Effector memory CD4-positive, alpha-beta T cell (primary cell): Measurements from ENCODE around the gene PDE4D.

ENCODE experiments used
- DNase-seq, 3 donors: peaks; one replicate each; pipeline ENCODE4 v3.0.0-alpha.2; 2020
- H3K27ac ChIP-seq: 2 replicates; pipeline ENCODE4 v1.7.0; 2013; ENCODE audit warnings: mild to moderate bottlenecking, low read length, moderate library complexity; ENCODE audit not compliant: insufficient read depth, poor library complexity, severe bottlenecking
- H3K27me3 ChIP-seq: replicated peaks from 2 replicates; pipeline ENCODE4 v1.7.0; 2013; ENCODE audit warnings: mild to moderate bottlenecking, low read length; ENCODE audit not compliant: insufficient read depth, control insufficient read depth, poor library complexity, severe bottlenecking
- H3K36me3 ChIP-seq: 2 replicates; pipeline ENCODE4 v1.7.0; 2013; ENCODE audit warnings: mild to moderate bottlenecking, low read length, moderate library complexity; ENCODE audit not compliant: control insufficient read depth, insufficient read depth
- H3K4me1 ChIP-seq: 2 replicates; pipeline ENCODE4 v1.7.0; 2013; ENCODE audit warnings: low read length, mild to moderate bottlenecking; ENCODE audit not compliant: control insufficient read depth, insufficient read depth, poor library complexity, severe bottlenecking
- H3K4me3 ChIP-seq: 2 replicates; pipeline ENCODE4 v1.7.0; 2013; ENCODE audit warnings: low read length, low read depth, mild to moderate bottlenecking; ENCODE audit not compliant: insufficient read depth, poor library complexity, severe bottlenecking
- H3K9me3 ChIP-seq: 2 replicates; pipeline ENCODE4 v1.7.0; 2013; ENCODE audit warnings: mild to moderate bottlenecking, low read length, moderate library complexity; ENCODE audit not compliant: control insufficient read depth

PDE4D gene

GRCh38 chr5:59813761-59814536, 79.6 kb downstream of the PDE4D start:
- no peak overlapping the region for H3K4me3 ChIP-seq
- no peaks in the 10 kb centered on the region for H3K9me3 ChIP-seq
- no peaks in the 10 kb centered on the region for H3K4me1 ChIP-seq
- no peak overlapping the region for H3K27ac ChIP-seq
- no peaks in the 10 kb centered on the region for H3K27me3 ChIP-seq
- no peaks in the 10 kb centered on the region for H3K36me3 ChIP-seq
- no peak for DNase-seq

- peak; percentile 5 to 36 (median 6) for DNase-seq
- no peaks in the 10 kb centered on the region for H3K27me3 ChIP-seq
- H3K4me1 ChIP-seq, result no peaks in the 10 kb centered on the region
- H3K27ac ChIP-seq, result no peak overlapping the region
- H3K36me3 ChIP-seq, result no peaks in the 10 kb centered on the region
- H3K9me3 ChIP-seq, result no peaks in the 10 kb centered on the region
- no peak overlapping the region for H3K4me3 ChIP-seq
These were observed 83.5 kb downstream of the PDE4D start for GRCh38 chr5:59810041-59810440.

- Histone ChIP-seq H3K4me1 (no peaks in the 10 kb centered on the region), H3K36me3 (no peaks in the 10 kb centered on the region), H3K9me3 (no peaks in the 10 kb centered on the region), H3K27me3 (no peaks in the 10 kb centered on the region), H3K27ac (no peak overlapping the region), H3K4me3 (no peak overlapping the region)
- no peak for DNase-seq
These were observed 85.7 kb downstream of the PDE4D start for GRCh38 chr5:59807806-59808205.

- Histone ChIP-seq H3K36me3 (no peaks in the 10 kb centered on the region), H3K27me3 (no peaks in the 10 kb centered on the region), H3K4me3 (no peak overlapping the region), H3K4me1 (no peaks in the 10 kb centered on the region), H3K9me3 (no peaks in the 10 kb centered on the region), H3K27ac (no peak overlapping the region)
- no peak for DNase-seq
These were observed 93.1 kb downstream of the PDE4D start for GRCh38 chr5:59800347-59800893.

GRCh38 chr5:59799668-59800346, 93.7 kb downstream of the PDE4D start:
- H3K9me3 ChIP-seq, result no peaks in the 10 kb centered on the region
- H3K4me1 ChIP-seq, result no peaks in the 10 kb centered on the region
- no peak for DNase-seq
- no peak overlapping the region for H3K27ac ChIP-seq
- no peaks in the 10 kb centered on the region for H3K27me3 ChIP-seq
- no peaks in the 10 kb centered on the region for H3K36me3 ChIP-seq
- H3K4me3 ChIP-seq, result no peak overlapping the region

- H3K4me1 ChIP-seq, result no peaks in the 10 kb centered on the region
- H3K9me3 ChIP-seq, result no peaks in the 10 kb centered on the region
- no peak for DNase-seq
- H3K27ac ChIP-seq, result no peak overlapping the region
- H3K27me3 ChIP-seq, result no peaks in the 10 kb centered on the region
- no peak overlapping the region for H3K4me3 ChIP-seq
- H3K36me3 ChIP-seq, result no peaks in the 10 kb centered on the region
These were observed 94.5 kb downstream of the PDE4D start for GRCh38 chr5:59798862-59799667.

- Histone ChIP-seq H3K27ac (no peak overlapping the region), H3K4me3 (no peak overlapping the region), H3K27me3 (no peaks in the 10 kb centered on the region), H3K36me3 (no peaks in the 10 kb centered on the region), H3K9me3 (no peaks in the 10 kb centered on the region), H3K4me1 (no peaks in the 10 kb centered on the region)
- DNase-seq, result no peak
These were observed 98.4 kb downstream of the PDE4D start for GRCh38 chr5:59795141-59795540.

- H3K4me1 ChIP-seq, result no peaks in the 10 kb centered on the region
- H3K9me3 ChIP-seq, result no peaks in the 10 kb centered on the region
- DNase-seq, result no peak
- no peak overlapping the region for H3K27ac ChIP-seq
- H3K36me3 ChIP-seq, result no peaks in the 10 kb centered on the region
- no peak overlapping the region for H3K4me3 ChIP-seq
- no peaks in the 10 kb centered on the region for H3K27me3 ChIP-seq
These were observed 100.4 kb downstream of the PDE4D start for GRCh38 chr5:59792983-59793585.

GRCh38 chr5:59791617-59792016, 101.9 kb downstream of the PDE4D start:
- no peak overlapping the region for H3K4me3 ChIP-seq
- no peak overlapping the region for H3K27ac ChIP-seq
- H3K27me3 ChIP-seq, result no peaks in the 10 kb centered on the region
- no peaks in the 10 kb centered on the region for H3K36me3 ChIP-seq
- DNase-seq, result no peak
- no peaks in the 10 kb centered on the region for H3K9me3 ChIP-seq
- no peaks in the 10 kb centered on the region for H3K4me1 ChIP-seq
